CD14-positive monocyte (primary cell): ENCODE results near the gene CXCL17. TPM values are rescaled to one million over a fixed set of nuclear protein-coding genes. Genes with fewer than 3 reads are reported as not detected.

Experiments used
- DNase-seq, 3 donors: peaks; one replicate each; pipeline ENCODE4 v3.0.0-alpha.2; 2011 to 2022
- H2AFZ ChIP-seq: 2 replicates; pipeline ENCODE4 v1.6.0; 2012; ENCODE audit warnings: mild to moderate bottlenecking, low read depth, low read length, inconsistent platforms; ENCODE audit not compliant: insufficient read depth, poor library complexity, severe bottlenecking
- H3K27ac ChIP-seq, 2 donors: 1 replicate in 1 of 2; 2 replicates in 1 of 2; pipeline ENCODE4 v1.5.1; 2012 to 2013; ENCODE audit warnings: low read length in 2 of 2, control low read depth in 1 of 2, inconsistent platforms in 1 of 2, low read depth in 1 of 2, mild to moderate bottlenecking in 1 of 2
- H3K27me3 ChIP-seq, 2 donors: one replicate each; pipeline versions ENCODE4 v1.6.0 to v1.6.1; 2011 to 2013; ENCODE audit warnings: low read length in 2 of 2; ENCODE audit not compliant: control insufficient read depth in 2 of 2, insufficient read depth in 2 of 2
- H3K36me3 ChIP-seq, 2 donors: replicated peaks in 1 of 2; 1 replicate in 1 of 2; 2 replicates in 1 of 2; pipeline versions ENCODE4 v1.5.1 to v1.6.1; 2012 to 2013; ENCODE audit warnings: low read length in 2 of 2, control low read depth in 1 of 2, inconsistent platforms in 1 of 2, mild to moderate bottlenecking in 1 of 2; ENCODE audit not compliant: insufficient read depth in 2 of 2, control insufficient read depth in 1 of 2
- H3K4me1 ChIP-seq, 2 donors: 1 replicate in 1 of 2; 2 replicates in 1 of 2; pipeline versions ENCODE4 v1.5.1 to v1.6.1; 2012 to 2013; ENCODE audit warnings: low read length in 2 of 2, control low read depth in 1 of 2, inconsistent platforms in 1 of 2, mild to moderate bottlenecking in 1 of 2, moderate library complexity in 1 of 2; ENCODE audit not compliant: insufficient read depth in 2 of 2, control insufficient read depth in 1 of 2
- H3K4me2 ChIP-seq: replicated peaks from 2 replicates; pipeline ENCODE3; 2012; ENCODE audit warnings: low read length, moderate library complexity, mild to moderate bottlenecking; ENCODE audit not compliant: poor library complexity, severe bottlenecking; ENCODE audit errors: extremely low read depth
- H3K4me3 ChIP-seq, 3 experiments: fragments of 200-600 bp in 1 of 3; sonication (generic) in 1 of 3; replicated peaks in 1 of 3; 1 replicate in 2 of 3; 2 replicates in 1 of 3; pipeline ENCODE4 v1.5.1; 2011 to 2013; ENCODE audit warnings: low read length in 3 of 3, mild to moderate bottlenecking in 3 of 3, control low read depth in 2 of 3, low read depth in 2 of 3, inconsistent platforms in 1 of 3, moderate library complexity in 1 of 3
- H3K79me2 ChIP-seq: 2 replicates; pipeline ENCODE4 v1.6.0; 2012; ENCODE audit warnings: mild to moderate bottlenecking, control low read depth, inconsistent platforms, low read length, moderate library complexity; ENCODE audit not compliant: insufficient read depth
- H3K9ac ChIP-seq: 2 replicates; pipeline ENCODE4 v1.6.0; 2017; ENCODE audit warnings: low read length, mild to moderate bottlenecking; ENCODE audit not compliant: insufficient read depth, poor library complexity, severe bottlenecking
- H3K9me3 ChIP-seq, 2 donors: replicated peaks in 1 of 2; 1 replicate in 1 of 2; 2 replicates in 1 of 2; pipeline versions ENCODE4 v1.5.1 to v1.6.1; 2012 to 2013; ENCODE audit warnings: low read length in 2 of 2, control low read depth in 1 of 2; ENCODE audit not compliant: control insufficient read depth in 1 of 2, insufficient read depth in 1 of 2
- H4K20me1 ChIP-seq: 2 replicates; pipeline ENCODE4 v1.6.0; 2012; ENCODE audit warnings: mild to moderate bottlenecking, low read length, control low read depth, moderate library complexity; ENCODE audit not compliant: insufficient read depth
- H3K27ac Mint-ChIP-seq, 7 donors: one replicate each; pipeline ENCODE4 v1.8.0; 2020; ENCODE audit warnings: mild to moderate bottlenecking in 7 of 7, mixed read lengths in 7 of 7, moderate library complexity in 6 of 7, inconsistent platforms in 2 of 7
- H3K27me3 Mint-ChIP-seq, 3 donors: one replicate each; pipeline ENCODE4 v1.8.0; 2021 to 2022; ENCODE audit warnings: low read depth in 3 of 3, mild to moderate bottlenecking in 3 of 3, mixed read lengths in 3 of 3, moderate library complexity in 3 of 3, inconsistent platforms in 1 of 3
- H3K36me3 Mint-ChIP-seq, 2 donors: one replicate each; pipeline ENCODE4 v1.8.0; 2020; ENCODE audit warnings: mixed read lengths in 2 of 2, inconsistent platforms in 1 of 2, mild to moderate bottlenecking in 1 of 2
- H3K4me1 Mint-ChIP-seq: one replicate; pipeline ENCODE4 v1.8.0; 2020; ENCODE audit warnings: mild to moderate bottlenecking, mixed read lengths
- H3K4me3 Mint-ChIP-seq, 2 donors: one replicate each; pipeline ENCODE4 v1.8.0; 2020; ENCODE audit warnings: mild to moderate bottlenecking in 2 of 2, mixed read lengths in 2 of 2, moderate library complexity in 1 of 2
- H3K9me3 Mint-ChIP-seq, 7 donors: one replicate each; pipeline ENCODE4 v1.8.0; 2020 to 2022; ENCODE audit warnings: mixed read lengths in 7 of 7, mild to moderate bottlenecking in 6 of 7, moderate library complexity in 6 of 7, inconsistent platforms in 2 of 7
- WGBS: methylation state at CpG from one replicate; pipeline ENCODE4 v1.1.5; 2013; ENCODE audit warnings: missing lambda C conversion rate; ENCODE audit not compliant: insufficient coverage; 5-methylcytosine and 5-hydroxymethylcytosine counted together
- intact Hi-C, 2 donors: fragments of 100-400 bp; cut with micrococcal nuclease; formaldehyde crosslinking; loops; one replicate each; pipeline versions ENCODE4 v1.15.0 to v1.15.1; 2023
- polyA plus RNA-seq, 3 donors: library from polyadenylated mRNA; depleted of rRNA in 1 of 3; unstranded in 2 of 3; stranded (reverse) in 1 of 3; fragments of 300-500 nt in 2 of 3; fragments of >200 nt in 1 of 3; fragmentation: Illumina TruSeq in 2 of 3; gene quantifications; 1 replicate in 2 of 3; 2 replicates in 1 of 3; pipeline ENCODE4 v1.2.3, GENCODE V29; 2012 to 2021
- TF ChIP-seq, protein P1 (sequence below): fragments of 200-600 bp; IDR thresholded peaks from one replicate; pipeline ENCODE4 v1.8.0; 2022; ENCODE audit warnings: antibody characterized with exemption, mild to moderate bottlenecking

CXCL17 gene
- polyA plus RNA-seq, 3 donors: not detected

DNA sequence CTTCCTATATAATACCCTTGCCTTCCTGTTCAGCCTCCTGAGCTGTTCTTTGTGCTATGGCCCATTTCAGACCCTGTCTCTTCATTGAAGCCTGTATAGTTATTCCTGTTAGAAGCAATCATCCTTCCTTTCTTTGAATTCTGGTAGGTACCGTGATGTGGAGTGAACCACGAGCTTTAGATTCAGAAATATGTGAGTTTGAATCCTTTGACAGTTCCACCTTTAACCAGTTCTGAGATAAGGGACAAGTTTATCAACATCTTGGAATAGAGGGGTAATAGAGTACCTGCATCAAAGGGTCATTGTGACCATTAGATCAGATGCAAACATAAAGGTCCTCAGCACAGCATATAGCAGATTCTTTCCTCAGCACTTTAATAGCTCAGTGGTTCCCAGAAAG, 12.3 kb upstream of the CXCL17 start:
- Histone ChIP-seq H3K4me1 (peaks cover 25 to 37% of the 10 kb centered on the region in 2 donors), H3K27me3 (no peaks in the 10 kb centered on the region), H3K27ac (no peak overlapping the region), H4K20me1 (no peaks in the 10 kb centered on the region), H2AFZ (no peak overlapping the region), H3K9me3 (no peaks in the 10 kb centered on the region), H3K4me3 (no peak overlapping the region), H3K36me3 (no peaks in the 10 kb centered on the region), H3K9ac (no peak overlapping the region), H3K4me2 (no peak overlapping the region), H3K79me2 (no peaks in the 10 kb centered on the region)
- H3K4me1 Mint-ChIP-seq: peaks cover 40% of the 10 kb centered on the region
- TF ChIP-seq, protein P1, sequence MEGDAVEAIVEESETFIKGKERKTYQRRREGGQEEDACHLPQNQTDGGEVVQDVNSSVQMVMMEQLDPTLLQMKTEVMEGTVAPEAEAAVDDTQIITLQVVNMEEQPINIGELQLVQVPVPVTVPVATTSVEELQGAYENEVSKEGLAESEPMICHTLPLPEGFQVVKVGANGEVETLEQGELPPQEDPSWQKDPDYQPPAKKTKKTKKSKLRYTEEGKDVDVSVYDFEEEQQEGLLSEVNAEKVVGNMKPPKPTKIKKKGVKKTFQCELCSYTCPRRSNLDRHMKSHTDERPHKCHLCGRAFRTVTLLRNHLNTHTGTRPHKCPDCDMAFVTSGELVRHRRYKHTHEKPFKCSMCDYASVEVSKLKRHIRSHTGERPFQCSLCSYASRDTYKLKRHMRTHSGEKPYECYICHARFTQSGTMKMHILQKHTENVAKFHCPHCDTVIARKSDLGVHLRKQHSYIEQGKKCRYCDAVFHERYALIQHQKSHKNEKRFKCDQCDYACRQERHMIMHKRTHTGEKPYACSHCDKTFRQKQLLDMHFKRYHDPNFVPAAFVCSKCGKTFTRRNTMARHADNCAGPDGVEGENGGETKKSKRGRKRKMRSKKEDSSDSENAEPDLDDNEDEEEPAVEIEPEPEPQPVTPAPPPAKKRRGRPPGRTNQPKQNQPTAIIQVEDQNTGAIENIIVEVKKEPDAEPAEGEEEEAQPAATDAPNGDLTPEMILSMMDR: no peak
- no peak overlapping the region for H3K4me3 Mint-ChIP-seq
- H3K36me3 Mint-ChIP-seq: no peaks in the 10 kb centered on the region
- no CpG with 5 or more reads among the region's 2 CpGs for WGBS
- H3K27ac Mint-ChIP-seq: peak overlapping the region in 1 of 7 donors; percentile 57
- peaks cover 0 to 2% (median 0%) of the 10 kb centered on the region in 7 donors for H3K9me3 Mint-ChIP-seq
- H3K27me3 Mint-ChIP-seq: peaks cover 3 to 21% (median 5%) of the 10 kb centered on the region in 3 donors
- DNase-seq: no peak
- intact Hi-C loops: no loop called here

DNA sequence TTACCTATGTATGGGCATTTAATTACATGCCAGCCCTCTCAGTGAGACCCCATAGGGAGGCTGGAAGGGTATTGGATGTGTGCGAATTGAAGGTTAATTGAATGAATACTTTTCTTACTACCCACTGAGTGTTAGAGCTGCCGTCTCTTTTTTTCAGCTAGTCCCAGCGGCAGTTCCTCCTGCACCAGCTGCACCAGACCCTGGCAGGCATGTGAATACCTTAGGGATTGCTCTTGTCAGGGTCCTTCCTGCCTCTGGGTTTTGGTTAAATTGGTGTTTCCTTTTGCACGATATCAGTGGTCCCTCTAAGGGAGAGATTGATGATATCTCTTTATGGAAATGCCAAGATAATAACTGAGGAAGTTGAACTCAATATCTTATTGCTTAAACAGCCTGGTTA, 9.8 kb upstream of the CXCL17 start:
- H3K4me3 Mint-ChIP-seq: no peak overlapping the region
- peaks cover 0 to 2% (median 0%) of the 10 kb centered on the region in 7 donors for H3K9me3 Mint-ChIP-seq
- intact Hi-C loops: loop anchor here in 1 of 2 donors (5.0 kb wide), 1 partner anchor 140 kb away; the partner anchor contains the start of gene CEACAM8
- Histone ChIP-seq H3K27ac (no peak overlapping the region), H3K27me3 (no peaks in the 10 kb centered on the region), H2AFZ (no peak overlapping the region), H3K79me2 (no peaks in the 10 kb centered on the region), H3K9ac (no peak overlapping the region), H3K9me3 (no peaks in the 10 kb centered on the region), H3K4me3 (no peak overlapping the region), H3K4me2 (no peak overlapping the region), H3K36me3 (no peaks in the 10 kb centered on the region), H3K4me1 (peaks cover 25 to 37% of the 10 kb centered on the region in 2 donors), H4K20me1 (no peaks in the 10 kb centered on the region)
- H3K27ac Mint-ChIP-seq: no peak overlapping the region
- TF ChIP-seq, protein P1: no peak
- H3K36me3 Mint-ChIP-seq: no peaks in the 10 kb centered on the region
- WGBS: 0% methylated on average over 2 of the region's 4 CpGs
- H3K4me1 Mint-ChIP-seq: peaks cover 40% of the 10 kb centered on the region
- H3K27me3 Mint-ChIP-seq: peaks cover 3 to 19% (median 5%) of the 10 kb centered on the region in 3 donors
- no peak for DNase-seq
